ENCODE data around the gene MSN.

Gene MSN

GRCh38 chrX:65671966-65672365 is 4.5 kb downstream of the MSN start:
- Histone ChIP-seq H3K9me3 (ENCODE audit: control insufficient read depth, low read length) (no peaks in the 10 kb centered on the region), H3K27ac (ENCODE audit: insufficient read depth, low read depth, low read length, poor library complexity, severe bottlenecking) (no peak overlapping the region), H3K27me3 (ENCODE audit: control insufficient read depth, insufficient read depth, low read length, poor library complexity, severe bottlenecking) (no peaks in the 10 kb centered on the region), H3K4me1 (ENCODE audit: control insufficient read depth, insufficient read depth, low read length) (peaks cover 9% of the 10 kb centered on the region), H3K4me3 (ENCODE audit: insufficient read depth, low read depth, low read length) (no peak overlapping the region), H3K36me3 (ENCODE audit: control insufficient read depth, insufficient read depth, low read length) (no peaks in the 10 kb centered on the region)
- WGBS, 2 experiments, result 100% methylated on average over 1 of the region's 1 CpG; no CpG with 5 or more reads in 1 of the 2 experiments

- WGBS, 2 experiments, result 93 to 100% methylated on average over 2 of the region's 2 CpGs
- H3K4me3 ChIP-seq (ENCODE audit: insufficient read depth, low read depth, low read length), result no peak overlapping the region
- no peaks in the 10 kb centered on the region for H3K27me3 ChIP-seq (ENCODE audit: control insufficient read depth, insufficient read depth, low read length, poor library complexity, severe bottlenecking)
- H3K4me1 ChIP-seq (ENCODE audit: control insufficient read depth, insufficient read depth, low read length), result peaks cover 7% of the 10 kb centered on the region
- H3K9me3 ChIP-seq (ENCODE audit: control insufficient read depth, low read length), result no peaks in the 10 kb centered on the region
- no peak overlapping the region for H3K27ac ChIP-seq (ENCODE audit: insufficient read depth, low read depth, low read length, poor library complexity, severe bottlenecking)
- no peaks in the 10 kb centered on the region for H3K36me3 ChIP-seq (ENCODE audit: control insufficient read depth, insufficient read depth, low read length)
These were observed 6.4 kb downstream of the MSN start for GRCh38 chrX:65673857-65674203.

GRCh38 chrX:65674204-65674893 is 6.9 kb downstream of the MSN start:
- 89 to 99% methylated on average over 4 to 6 of the region's 6 CpGs for WGBS, 2 experiments
- no peak overlapping the region for H3K4me3 ChIP-seq (ENCODE audit: insufficient read depth, low read depth, low read length)
- peaks cover 4% of the 10 kb centered on the region for H3K4me1 ChIP-seq (ENCODE audit: control insufficient read depth, insufficient read depth, low read length)
- no peak overlapping the region for H3K27ac ChIP-seq (ENCODE audit: insufficient read depth, low read depth, low read length, poor library complexity, severe bottlenecking)
- H3K27me3 ChIP-seq (ENCODE audit: control insufficient read depth, insufficient read depth, low read length, poor library complexity, severe bottlenecking), result no peaks in the 10 kb centered on the region
- no peaks in the 10 kb centered on the region for H3K36me3 ChIP-seq (ENCODE audit: control insufficient read depth, insufficient read depth, low read length)
- no peaks in the 10 kb centered on the region for H3K9me3 ChIP-seq (ENCODE audit: control insufficient read depth, low read length)

- Histone ChIP-seq H3K4me1 (ENCODE audit: control insufficient read depth, insufficient read depth, low read length) (no peaks in the 10 kb centered on the region), H3K4me3 (ENCODE audit: insufficient read depth, low read depth, low read length) (no peak overlapping the region), H3K9me3 (ENCODE audit: control insufficient read depth, low read length) (no peaks in the 10 kb centered on the region), H3K27me3 (ENCODE audit: control insufficient read depth, insufficient read depth, low read length, poor library complexity, severe bottlenecking) (no peaks in the 10 kb centered on the region), H3K27ac (ENCODE audit: insufficient read depth, low read depth, low read length, poor library complexity, severe bottlenecking) (no peak overlapping the region), H3K36me3 (ENCODE audit: control insufficient read depth, insufficient read depth, low read length) (no peaks in the 10 kb centered on the region)
- 90 to 92% methylated on average over 3 of the region's 3 CpGs for WGBS, 2 experiments
These were observed 10.6 kb downstream of the MSN start for GRCh38 chrX:65677954-65678469.

GRCh38 chrX:65679071-65679540 is 11.7 kb downstream of the MSN start:
- Histone ChIP-seq H3K4me1 (ENCODE audit: control insufficient read depth, insufficient read depth, low read length) (no peaks in the 10 kb centered on the region), H3K4me3 (ENCODE audit: insufficient read depth, low read depth, low read length) (no peak overlapping the region), H3K36me3 (ENCODE audit: control insufficient read depth, insufficient read depth, low read length) (no peaks in the 10 kb centered on the region), H3K27me3 (ENCODE audit: control insufficient read depth, insufficient read depth, low read length, poor library complexity, severe bottlenecking) (no peaks in the 10 kb centered on the region), H3K9me3 (ENCODE audit: control insufficient read depth, low read length) (no peaks in the 10 kb centered on the region), H3K27ac (ENCODE audit: insufficient read depth, low read depth, low read length, poor library complexity, severe bottlenecking) (no peak overlapping the region)
- WGBS, 2 experiments, result 86 to 100% methylated on average over 1 of the region's 1 CpG

- no peaks in the 10 kb centered on the region for H3K4me1 ChIP-seq (ENCODE audit: control insufficient read depth, insufficient read depth, low read length)
- no peaks in the 10 kb centered on the region for H3K27me3 ChIP-seq (ENCODE audit: control insufficient read depth, insufficient read depth, low read length, poor library complexity, severe bottlenecking)
- H3K4me3 ChIP-seq (ENCODE audit: insufficient read depth, low read depth, low read length), result no peak overlapping the region
- H3K27ac ChIP-seq (ENCODE audit: insufficient read depth, low read depth, low read length, poor library complexity, severe bottlenecking), result no peak overlapping the region
- H3K9me3 ChIP-seq (ENCODE audit: control insufficient read depth, low read length), result no peaks in the 10 kb centered on the region
- H3K36me3 ChIP-seq (ENCODE audit: control insufficient read depth, insufficient read depth, low read length), result no peaks in the 10 kb centered on the region
These were observed 14.4 kb downstream of the MSN start for GRCh38 chrX:65681810-65682209.

- Histone ChIP-seq H3K27me3 (ENCODE audit: control insufficient read depth, insufficient read depth, low read length, poor library complexity, severe bottlenecking) (no peaks in the 10 kb centered on the region), H3K4me1 (ENCODE audit: control insufficient read depth, insufficient read depth, low read length) (no peaks in the 10 kb centered on the region), H3K4me3 (ENCODE audit: insufficient read depth, low read depth, low read length) (no peak overlapping the region), H3K27ac (ENCODE audit: insufficient read depth, low read depth, low read length, poor library complexity, severe bottlenecking) (no peak overlapping the region), H3K9me3 (ENCODE audit: control insufficient read depth, low read length) (no peaks in the 10 kb centered on the region), H3K36me3 (ENCODE audit: control insufficient read depth, insufficient read depth, low read length) (no peaks in the 10 kb centered on the region)
- 100% methylated on average over 1 of the region's 1 CpG for WGBS, 2 experiments
These were observed 17.7 kb downstream of the MSN start for GRCh38 chrX:65685112-65685511.

- no peaks in the 10 kb centered on the region for H3K36me3 ChIP-seq (ENCODE audit: control insufficient read depth, insufficient read depth, low read length)
- no peaks in the 10 kb centered on the region for H3K4me1 ChIP-seq (ENCODE audit: control insufficient read depth, insufficient read depth, low read length)
- H3K27ac ChIP-seq (ENCODE audit: insufficient read depth, low read depth, low read length, poor library complexity, severe bottlenecking), result no peak overlapping the region
- no peaks in the 10 kb centered on the region for H3K27me3 ChIP-seq (ENCODE audit: control insufficient read depth, insufficient read depth, low read length, poor library complexity, severe bottlenecking)
- H3K4me3 ChIP-seq (ENCODE audit: insufficient read depth, low read depth, low read length), result no peak overlapping the region
- no peaks in the 10 kb centered on the region for H3K9me3 ChIP-seq (ENCODE audit: control insufficient read depth, low read length)
These were observed 18.8 kb downstream of the MSN start for GRCh38 chrX:65686236-65686635.

GRCh38 chrX:65687367-65687766 is 19.9 kb downstream of the MSN start:
- no peaks in the 10 kb centered on the region for H3K4me1 ChIP-seq (ENCODE audit: control insufficient read depth, insufficient read depth, low read length)
- H3K27ac ChIP-seq (ENCODE audit: insufficient read depth, low read depth, low read length, poor library complexity, severe bottlenecking), result no peak overlapping the region
- no peaks in the 10 kb centered on the region for H3K9me3 ChIP-seq (ENCODE audit: control insufficient read depth, low read length)
- H3K27me3 ChIP-seq (ENCODE audit: control insufficient read depth, insufficient read depth, low read length, poor library complexity, severe bottlenecking), result no peaks in the 10 kb centered on the region
- H3K4me3 ChIP-seq (ENCODE audit: insufficient read depth, low read depth, low read length), result no peak overlapping the region
- H3K36me3 ChIP-seq (ENCODE audit: control insufficient read depth, insufficient read depth, low read length), result no peaks in the 10 kb centered on the region
- 93% methylated on average over 2 to 3 of the region's 3 CpGs for WGBS, 2 experiments

GRCh38 chrX:65688403-65688871 is 21.0 kb downstream of the MSN start:
- Histone ChIP-seq H3K27me3 (ENCODE audit: control insufficient read depth, insufficient read depth, low read length, poor library complexity, severe bottlenecking) (no peaks in the 10 kb centered on the region), H3K4me1 (ENCODE audit: control insufficient read depth, insufficient read depth, low read length) (no peaks in the 10 kb centered on the region), H3K27ac (ENCODE audit: insufficient read depth, low read depth, low read length, poor library complexity, severe bottlenecking) (no peak overlapping the region), H3K36me3 (ENCODE audit: control insufficient read depth, insufficient read depth, low read length) (no peaks in the 10 kb centered on the region), H3K4me3 (ENCODE audit: insufficient read depth, low read depth, low read length) (no peak overlapping the region), H3K9me3 (ENCODE audit: control insufficient read depth, low read length) (no peaks in the 10 kb centered on the region)
- WGBS, 2 experiments, result 89 to 96% methylated on average over 2 to 3 of the region's 3 CpGs

Measured in ectodermal cell (in vitro differentiated cells).